ENCODE data around the gene SDK1.

The SDK1 gene

DNA sequence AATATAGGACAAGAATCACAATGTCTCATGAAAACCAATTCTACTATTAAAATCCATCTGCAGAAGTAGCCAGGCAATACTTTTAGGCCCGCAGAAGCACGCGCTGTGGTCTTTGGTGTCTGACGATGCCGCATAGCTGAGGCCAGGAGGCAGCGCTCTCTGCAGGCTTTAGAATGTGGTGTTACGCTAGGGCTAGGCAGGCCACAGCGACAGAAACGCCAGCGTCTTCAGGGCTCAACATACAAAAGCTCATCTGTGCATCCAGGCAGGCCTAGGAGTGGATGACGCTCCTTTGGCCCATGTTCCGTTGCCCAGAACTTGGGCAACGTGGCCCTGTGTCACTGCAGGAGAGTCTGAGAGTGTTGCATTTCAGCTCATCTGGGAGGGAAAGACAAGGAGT, 779.9 kb downstream of the SDK1 start:
- Histone ChIP-seq H3K27me3 (ENCODE audit: control insufficient read depth, insufficient read depth, low read length) (no peaks in the 10 kb centered on the region), H2AFZ (no peak overlapping the region), H3K4me2 (ENCODE audit: low read length) (no peak overlapping the region), H3K4me3 (ENCODE audit: low read depth, low read length) (no peak overlapping the region), H3K79me2 (no peaks in the 10 kb centered on the region), H3K9ac (no peak overlapping the region), H3K36me3 (ENCODE audit: control insufficient read depth, insufficient read depth, low read length) (no peaks in the 10 kb centered on the region), H3K4me1 (no peaks in the 10 kb centered on the region), H3K9me3 (ENCODE audit: control insufficient read depth, low read length) (no peaks in the 10 kb centered on the region), H3K27ac (no peak overlapping the region)
- TF ChIP-seq CTCF (IDR thresholded peaks at IDR 0.05) = no peak

GRCh38 chr7:4083513-4083912, 782.5 kb downstream of the SDK1 start:
- no peaks in the 10 kb centered on the region for H3K27me3 ChIP-seq (ENCODE audit: control insufficient read depth, insufficient read depth, low read length)
- no peaks in the 10 kb centered on the region for H3K9me3 ChIP-seq (ENCODE audit: control insufficient read depth, low read length)
- no peak overlapping the region for H3K4me3 ChIP-seq (ENCODE audit: low read depth, low read length)
- H2AFZ ChIP-seq = no peak overlapping the region
- H3K4me1 ChIP-seq = no peaks in the 10 kb centered on the region
- H3K27ac ChIP-seq = no peak overlapping the region
- H3K4me2 ChIP-seq (ENCODE audit: low read length) = no peak overlapping the region
- no peak for TF ChIP-seq CTCF (IDR thresholded peaks at IDR 0.05)
- H3K9ac ChIP-seq = no peak overlapping the region
- H3K79me2 ChIP-seq = no peaks in the 10 kb centered on the region
- no peaks in the 10 kb centered on the region for H3K36me3 ChIP-seq (ENCODE audit: control insufficient read depth, insufficient read depth, low read length)

DNA sequence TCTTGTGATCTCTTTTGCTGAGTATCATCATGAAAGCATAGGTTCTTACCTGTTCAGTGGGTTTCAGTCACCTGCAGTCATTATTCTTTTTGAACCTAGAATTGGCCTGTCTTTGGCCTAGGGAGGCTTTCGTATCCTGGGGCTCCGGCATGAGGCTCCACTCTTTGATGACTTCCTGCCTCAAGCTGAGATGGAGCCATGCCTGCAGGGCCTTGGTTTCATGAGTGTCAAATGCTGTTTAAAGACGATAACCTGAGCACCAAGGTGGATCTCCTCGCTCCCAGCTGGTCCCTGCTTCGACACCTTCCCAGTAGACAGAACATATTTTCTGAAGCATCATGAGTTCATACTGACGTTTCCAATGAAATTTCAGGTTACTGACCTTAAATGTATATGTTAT, 783.2 kb downstream of the SDK1 start:
- H3K9me3 ChIP-seq (ENCODE audit: control insufficient read depth, low read length) = no peaks in the 10 kb centered on the region
- H3K27ac ChIP-seq = no peak overlapping the region
- H3K4me3 ChIP-seq (ENCODE audit: low read depth, low read length) = no peak overlapping the region
- no peak for TF ChIP-seq CTCF (IDR thresholded peaks at IDR 0.05)
- H3K4me1 ChIP-seq = no peaks in the 10 kb centered on the region
- H3K27me3 ChIP-seq (ENCODE audit: control insufficient read depth, insufficient read depth, low read length) = no peaks in the 10 kb centered on the region
- no peaks in the 10 kb centered on the region for H3K79me2 ChIP-seq
- H3K36me3 ChIP-seq (ENCODE audit: control insufficient read depth, insufficient read depth, low read length) = no peaks in the 10 kb centered on the region
- no peak overlapping the region for H2AFZ ChIP-seq
- no peak overlapping the region for H3K4me2 ChIP-seq (ENCODE audit: low read length)
- no peak overlapping the region for H3K9ac ChIP-seq

- no peaks in the 10 kb centered on the region for H3K27me3 ChIP-seq (ENCODE audit: control insufficient read depth, insufficient read depth, low read length)
- H3K36me3 ChIP-seq (ENCODE audit: control insufficient read depth, insufficient read depth, low read length) = no peaks in the 10 kb centered on the region
These were observed 785.1 kb downstream of the SDK1 start for GRCh38 chr7:4085937-4086691.

More at GRCh38 chr7:4085937-4086691, 785.1 kb downstream of the SDK1 start:
- Histone ChIP-seq H3K4me2 (ENCODE audit: low read length) (no peak overlapping the region), H3K9me3 (ENCODE audit: control insufficient read depth, low read length) (no peaks in the 10 kb centered on the region), H2AFZ (no peak overlapping the region), H3K4me3 (ENCODE audit: low read depth, low read length) (no peak overlapping the region), H3K9ac (no peak overlapping the region), H3K79me2 (no peaks in the 10 kb centered on the region), H3K4me1 (no peaks in the 10 kb centered on the region), H3K27ac (no peak overlapping the region)
- no peak for TF ChIP-seq CTCF (IDR thresholded peaks at IDR 0.05)

All from parathyroid adenoma (tissue), 2 donors.